Neuron (in vitro differentiated cells): Measurements from ENCODE around the gene EPHB2.
"Not testable (repeated sequence)": the region's sequence is repeated elsewhere in the genome, so short reads cannot be mapped to it uniquely, and the experiment has no call there.

ENCODE experiments used
- H2AFZ ChIP-seq: one replicate; pipeline ENCODE4 v1.6.1; 2013; ENCODE audit warnings: low read depth, mild to moderate bottlenecking, inconsistent platforms, low read length, moderate library complexity
- H3K27me3 ChIP-seq: one replicate; pipeline ENCODE4 v1.6.1; 2013; ENCODE audit warnings: low read length; ENCODE audit not compliant: insufficient read depth
- H3K36me3 ChIP-seq: one replicate; pipeline ENCODE4 v1.6.1; 2013; ENCODE audit warnings: low read length; ENCODE audit not compliant: insufficient read depth
- H3K4me1 ChIP-seq: one replicate; pipeline ENCODE4 v1.6.1; 2013; ENCODE audit warnings: low read length; ENCODE audit not compliant: insufficient read depth
- H3K4me3 ChIP-seq: 2 replicates; pipeline ENCODE4 v1.5.1; 2013; ENCODE audit warnings: mild to moderate bottlenecking, low read length, moderate library complexity
- H3K9me3 ChIP-seq: one replicate; pipeline ENCODE4 v1.6.1; 2013; ENCODE audit warnings: low read length

The EPHB2 gene

GRCh38 chr1:22922640-22923039 is 212.0 kb downstream of the EPHB2 start:
- H3K36me3 ChIP-seq, result no peaks in the 10 kb centered on the region
- no peak overlapping the region for H2AFZ ChIP-seq
- peaks cover 6% of the 10 kb centered on the region for H3K4me1 ChIP-seq
- no peaks in the 10 kb centered on the region for H3K27me3 ChIP-seq
- H3K4me3 ChIP-seq, result no peak overlapping the region
- H3K9me3 ChIP-seq, result peaks cover 2% of the 10 kb centered on the region

GRCh38 chr1:22925111-22925510 is 214.5 kb downstream of the EPHB2 start:
- Histone ChIP-seq H2AFZ (no peak overlapping the region), H3K27me3 (no peaks in the 10 kb centered on the region), H3K36me3 (no peaks in the 10 kb centered on the region), H3K9me3 (peaks cover 2% of the 10 kb centered on the region), H3K4me3 (no peak overlapping the region), H3K4me1 (peaks cover 5% of the 10 kb centered on the region)

GRCh38 chr1:22930240-22930912 is 219.7 kb downstream of the EPHB2 start:
- no peak overlapping the region for H3K4me3 ChIP-seq
- H2AFZ ChIP-seq, result no peak overlapping the region
- peaks cover 2% of the 10 kb centered on the region for H3K9me3 ChIP-seq
- no peaks in the 10 kb centered on the region for H3K4me1 ChIP-seq
- H3K36me3 ChIP-seq, result no peaks in the 10 kb centered on the region
- no peaks in the 10 kb centered on the region for H3K27me3 ChIP-seq

GRCh38 chr1:22932803-22933470 is 222.3 kb downstream of the EPHB2 start:
- H2AFZ ChIP-seq, result no peak overlapping the region
- H3K9me3 ChIP-seq, result peaks cover 2% of the 10 kb centered on the region
- no peaks in the 10 kb centered on the region for H3K4me1 ChIP-seq
- H3K27me3 ChIP-seq, result no peaks in the 10 kb centered on the region
- no peaks in the 10 kb centered on the region for H3K36me3 ChIP-seq
- no peak overlapping the region for H3K4me3 ChIP-seq

- H3K36me3 ChIP-seq, result no peaks in the 10 kb centered on the region
- H3K27me3 ChIP-seq, result no peaks in the 10 kb centered on the region
- no peak overlapping the region for H2AFZ ChIP-seq
- H3K4me1 ChIP-seq, result no peaks in the 10 kb centered on the region
- H3K9me3 ChIP-seq, result peaks cover 2% of the 10 kb centered on the region
- H3K4me3 ChIP-seq, result no peak overlapping the region
These were observed 224.8 kb downstream of the EPHB2 start for GRCh38 chr1:22935433-22935832.

- no peaks in the 10 kb centered on the region for H3K27me3 ChIP-seq
- no peak overlapping the region for H3K4me3 ChIP-seq
- no peak overlapping the region for H2AFZ ChIP-seq
- H3K9me3 ChIP-seq, result peaks cover 2% of the 10 kb centered on the region
- H3K4me1 ChIP-seq, result no peaks in the 10 kb centered on the region
- no peaks in the 10 kb centered on the region for H3K36me3 ChIP-seq
These were observed 226.0 kb downstream of the EPHB2 start for GRCh38 chr1:22936681-22937080.

- Histone ChIP-seq H3K4me3 (no peak overlapping the region), H3K4me1 (no peaks in the 10 kb centered on the region), H3K9me3 (no peaks in the 10 kb centered on the region), H3K36me3 (no peaks in the 10 kb centered on the region), H2AFZ (no peak overlapping the region), H3K27me3 (peaks cover 2% of the 10 kb centered on the region)
These were observed 230.6 kb downstream of the EPHB2 start for GRCh38 chr1:22941257-22941656.

GRCh38 chr1:22944346-22945055 is 233.9 kb downstream of the EPHB2 start:
- Histone ChIP-seq H3K27me3 (peaks cover 5% of the 10 kb centered on the region), H3K4me3 (no peak overlapping the region), H2AFZ (no peak overlapping the region), H3K36me3 (no peaks in the 10 kb centered on the region), H3K9me3 (no peaks in the 10 kb centered on the region), H3K4me1 (no peaks in the 10 kb centered on the region)

- H3K9me3 ChIP-seq, H3K4me1 ChIP-seq, H2AFZ ChIP-seq, H3K4me3 ChIP-seq, H3K36me3 ChIP-seq, H3K27me3 ChIP-seq: not testable (repeated sequence)
These were observed 234.5 kb downstream of the EPHB2 start for GRCh38 chr1:22945171-22945570.

GRCh38 chr1:22949822-22950331 is 239.2 kb downstream of the EPHB2 start:
- peaks cover 8% of the 10 kb centered on the region for H3K27me3 ChIP-seq

GRCh38 chr1:22951796-22952195 is 241.2 kb downstream of the EPHB2 start:
- no peak overlapping the region for H2AFZ ChIP-seq
- no peaks in the 10 kb centered on the region for H3K9me3 ChIP-seq
- H3K4me1 ChIP-seq, result no peaks in the 10 kb centered on the region
- no peaks in the 10 kb centered on the region for H3K36me3 ChIP-seq
- H3K4me3 ChIP-seq, result no peak overlapping the region
- H3K27me3 ChIP-seq, result peaks cover 6% of the 10 kb centered on the region

More at GRCh38 chr1:22949822-22950331, 239.2 kb downstream of the EPHB2 start:
- no peaks in the 10 kb centered on the region for H3K36me3 ChIP-seq
- H3K9me3 ChIP-seq, result no peaks in the 10 kb centered on the region
- no peak overlapping the region for H2AFZ ChIP-seq
- H3K4me1 ChIP-seq, result no peaks in the 10 kb centered on the region
- no peak overlapping the region for H3K4me3 ChIP-seq

- Histone ChIP-seq H2AFZ (no peak overlapping the region), H3K4me3 (no peak overlapping the region), H3K27me3 (peaks cover 6% of the 10 kb centered on the region)
These were observed 242.0 kb downstream of the EPHB2 start for GRCh38 chr1:22952694-22953056.

GRCh38 chr1:22953057-22953739 is 242.6 kb downstream of the EPHB2 start:
- peaks cover 3% of the 10 kb centered on the region for H3K27me3 ChIP-seq
- no peak overlapping the region for H2AFZ ChIP-seq
- no peak overlapping the region for H3K4me3 ChIP-seq
- no peaks in the 10 kb centered on the region for H3K36me3 ChIP-seq
- H3K4me1 ChIP-seq, result no peaks in the 10 kb centered on the region
- no peaks in the 10 kb centered on the region for H3K9me3 ChIP-seq

More at GRCh38 chr1:22952694-22953056, 242.0 kb downstream of the EPHB2 start:
- no peaks in the 10 kb centered on the region for H3K9me3 ChIP-seq
- no peaks in the 10 kb centered on the region for H3K36me3 ChIP-seq
- no peaks in the 10 kb centered on the region for H3K4me1 ChIP-seq
